Stimulated activated CD8-positive, alpha-beta memory T cell treated with anti-CD3 and anti-CD28 coated beads, Interleukin-4, amount 100 ng/mL, for 24 hours (primary cell): ENCODE measurements around the gene GLB1L2.

ENCODE experiments used
- DNase-seq: peaks from one replicate; pipeline ENCODE4 v3.0.0-alpha.2; 2020; ENCODE audit warnings: low read depth

Gene GLB1L2

GRCh38 chr11:134385774-134386565 is 54.2 kb downstream of the GLB1L2 start:
- no peak for DNase-seq

GRCh38 chr11:134386945-134387344 is 55.2 kb downstream of the GLB1L2 start:
- DNase-seq, result no peak

GRCh38 chr11:134387501-134387900 is 55.7 kb downstream of the GLB1L2 start:
- no peak for DNase-seq

- DNase-seq, result no peak
These were observed 56.8 kb downstream of the GLB1L2 start for GRCh38 chr11:134388590-134388989.

GRCh38 chr11:134389464-134390180 is 57.8 kb downstream of the GLB1L2 start:
- DNase-seq, result no peak

- DNase-seq, result no peak
These were observed 59.1 kb downstream of the GLB1L2 start for GRCh38 chr11:134390706-134391569.

- no peak for DNase-seq
These were observed 59.9 kb downstream of the GLB1L2 start for GRCh38 chr11:134391656-134392055.

GRCh38 chr11:134392953-134393615 is 61.3 kb downstream of the GLB1L2 start:
- DNase-seq, result no peak

GRCh38 chr11:134393638-134394037 is 61.9 kb downstream of the GLB1L2 start:
- no peak for DNase-seq

- DNase-seq, result no peak
These were observed 62.5 kb downstream of the GLB1L2 start for GRCh38 chr11:134394311-134394710.

GRCh38 chr11:134395002-134395401 is 63.2 kb downstream of the GLB1L2 start:
- no peak for DNase-seq

GRCh38 chr11:134397304-134398078 is 65.7 kb downstream of the GLB1L2 start:
- DNase-seq, result no peak

GRCh38 chr11:134398079-134398444 is 66.3 kb downstream of the GLB1L2 start:
- DNase-seq, result no peak

GRCh38 chr11:134398644-134399292 is 67.0 kb downstream of the GLB1L2 start:
- no peak for DNase-seq

GRCh38 chr11:134399293-134399654 is 67.5 kb downstream of the GLB1L2 start:
- no peak for DNase-seq

GRCh38 chr11:134399996-134400395 is 68.2 kb downstream of the GLB1L2 start:
- no peak for DNase-seq

GRCh38 chr11:134401825-134402809 is 70.3 kb downstream of the GLB1L2 start:
- DNase-seq, result no peak

GRCh38 chr11:134402910-134403309 is 71.1 kb downstream of the GLB1L2 start:
- no peak for DNase-seq

GRCh38 chr11:134404575-134405341 is 73.0 kb downstream of the GLB1L2 start:
- DNase-seq, result no peak
